HG03460 (cell line): Measurements from ENCODE around the gene CCDC63.
"Not testable (repeated sequence)": the region's sequence is repeated elsewhere in the genome, so short reads cannot be mapped to it uniquely, and the experiment has no call there.

ENCODE experiments used
- ATAC-seq: cut with Tn5 transposase; IDR thresholded peaks from one replicate; pipeline ENCODE4 v1.9.1; 2021; ENCODE audit not compliant: unreplicated experiment

CCDC63 gene

GRCh38 chr12:110844131-110844530, 2.7 kb upstream of the CCDC63 start:
- no peak for ATAC-seq

GRCh38 chr12:110844551-110845338, 2.0 kb upstream of the CCDC63 start:
- no peak for ATAC-seq

GRCh38 chr12:110845339-110845682, 1.5 kb upstream of the CCDC63 start:
- no peak for ATAC-seq

- no peak for ATAC-seq
Measured at GRCh38 chr12:110848314-110848923, 1.6 kb downstream of the CCDC63 start.

GRCh38 chr12:110849221-110849620, 2.4 kb downstream of the CCDC63 start:
- no peak for ATAC-seq

GRCh38 chr12:110849748-110850403, 3.1 kb downstream of the CCDC63 start:
- ATAC-seq = no peak

GRCh38 chr12:110850762-110851161, 4.0 kb downstream of the CCDC63 start:
- ATAC-seq = no peak

- no peak for ATAC-seq
Measured at GRCh38 chr12:110853836-110854235, 7.0 kb downstream of the CCDC63 start.

GRCh38 chr12:110856542-110856941, 9.8 kb downstream of the CCDC63 start:
- ATAC-seq = no peak

GRCh38 chr12:110857528-110857927, 10.7 kb downstream of the CCDC63 start:
- no peak for ATAC-seq

GRCh38 chr12:110857954-110858353, 11.2 kb downstream of the CCDC63 start:
- ATAC-seq = not testable (repeated sequence)

GRCh38 chr12:110858848-110859247, 12.1 kb downstream of the CCDC63 start:
- no peak for ATAC-seq

- ATAC-seq = no peak
Measured at GRCh38 chr12:110860833-110861296, 14.1 kb downstream of the CCDC63 start.

- ATAC-seq = no peak
Measured at GRCh38 chr12:110861729-110862128, 14.9 kb downstream of the CCDC63 start.

GRCh38 chr12:110862329-110862728, 15.5 kb downstream of the CCDC63 start:
- ATAC-seq = no peak

- ATAC-seq = no peak
Measured at GRCh38 chr12:110863161-110863560, 16.4 kb downstream of the CCDC63 start.

GRCh38 chr12:110865521-110865920, 18.7 kb downstream of the CCDC63 start:
- ATAC-seq = no peak

GRCh38 chr12:110869026-110869425, 22.2 kb downstream of the CCDC63 start:
- no peak for ATAC-seq

- no peak for ATAC-seq
Measured at GRCh38 chr12:110869803-110870202, 23.0 kb downstream of the CCDC63 start.

GRCh38 chr12:110872100-110872499, 25.3 kb downstream of the CCDC63 start:
- no peak for ATAC-seq

- no peak for ATAC-seq
Measured at GRCh38 chr12:110874351-110874750, 27.6 kb downstream of the CCDC63 start.

- ATAC-seq = no peak
Measured at GRCh38 chr12:110874781-110875180, 28.0 kb downstream of the CCDC63 start.
